ENCODE results near the gene CLASP1. TPM values are rescaled to one million over a fixed set of nuclear protein-coding genes. Genes with fewer than 3 reads are reported as not detected.

The CLASP1 gene
- total and polyA plus RNA-seq, 2 donors (not counting 3 experiments of a cell fraction or from before 2014, with no cell fraction given): 10.0 to 57.9 TPM

DNA sequence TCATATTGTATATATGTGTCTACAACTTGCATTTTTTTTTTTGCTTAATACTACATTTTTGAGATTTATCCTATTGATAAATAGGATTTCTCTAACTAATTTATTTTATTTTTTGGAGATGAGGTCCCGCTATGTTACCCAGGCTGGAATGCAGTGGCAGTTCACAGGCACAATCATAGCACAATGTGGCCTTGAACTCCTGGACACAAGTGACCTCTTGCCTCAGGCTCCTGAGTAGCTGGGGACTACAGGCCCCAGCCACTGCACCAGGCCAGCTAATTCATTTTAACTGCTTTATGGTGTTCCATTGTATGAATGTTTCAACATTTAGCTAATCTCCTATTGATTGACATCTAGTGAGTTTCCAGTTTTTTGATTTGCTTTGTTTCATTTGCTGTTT lies 16.8 kb upstream of the CLASP1 start:
- no TSS peak for BruUV-seq (replicated peaks)
- Histone ChIP-seq H3K4me1 (ENCODE audit: control insufficient read depth, extremely low read depth, insufficient read depth, low read length) (no peaks in the 10 kb centered on the region), H2AFZ (ENCODE audit: low read depth, low read length) (no peak overlapping the region), H3K9me1 (replicated peaks; ENCODE audit: control insufficient read depth, extremely low read depth, insufficient read depth, low read length) (no peaks in the 10 kb centered on the region), H4K20me1 (replicated peaks; ENCODE audit: control insufficient read depth, extremely low read depth, insufficient read depth, low read length) (no peaks in the 10 kb centered on the region), H3K36me3 (ENCODE audit: control insufficient read depth in 2 of 2, extremely low read depth in 1 of 2, insufficient read depth in 2 of 2, low read length in 2 of 2) (no peaks in the 10 kb centered on the region), H3K79me2 (ENCODE audit: control insufficient read depth, insufficient read depth, low read length) (no peaks in the 10 kb centered on the region), H3K27ac (ENCODE audit: insufficient read depth, low read depth, low read length) (no peak overlapping the region), H3K27me3 (ENCODE audit: control insufficient read depth in 2 of 2, insufficient read depth in 2 of 2, low read length in 2 of 2) (no peaks in the 10 kb centered on the region), H3K9me3 (replicated peaks; ENCODE audit: control insufficient read depth, insufficient read depth, low read length) (no peaks in the 10 kb centered on the region), H3K9ac (replicated peaks; ENCODE audit: extremely low read depth, insufficient read depth, low read length) (no peak overlapping the region), H3K4me3 (replicated peaks in 1 of 3; ENCODE audit: insufficient read depth in 1 of 3, low read depth in 1 of 3, low read length in 3 of 3) (no peak overlapping the region), H3K4me2 (ENCODE audit: insufficient read depth, low read length) (no peak overlapping the region)
- no peak for FAIRE-seq
- dilution Hi-C loops (cut with MboI; ENCODE audit: extremely low pct_ligation_motif_present, low sequenced_read_pairs): no loop called here
- TF ChIP-seq, protein P1, sequence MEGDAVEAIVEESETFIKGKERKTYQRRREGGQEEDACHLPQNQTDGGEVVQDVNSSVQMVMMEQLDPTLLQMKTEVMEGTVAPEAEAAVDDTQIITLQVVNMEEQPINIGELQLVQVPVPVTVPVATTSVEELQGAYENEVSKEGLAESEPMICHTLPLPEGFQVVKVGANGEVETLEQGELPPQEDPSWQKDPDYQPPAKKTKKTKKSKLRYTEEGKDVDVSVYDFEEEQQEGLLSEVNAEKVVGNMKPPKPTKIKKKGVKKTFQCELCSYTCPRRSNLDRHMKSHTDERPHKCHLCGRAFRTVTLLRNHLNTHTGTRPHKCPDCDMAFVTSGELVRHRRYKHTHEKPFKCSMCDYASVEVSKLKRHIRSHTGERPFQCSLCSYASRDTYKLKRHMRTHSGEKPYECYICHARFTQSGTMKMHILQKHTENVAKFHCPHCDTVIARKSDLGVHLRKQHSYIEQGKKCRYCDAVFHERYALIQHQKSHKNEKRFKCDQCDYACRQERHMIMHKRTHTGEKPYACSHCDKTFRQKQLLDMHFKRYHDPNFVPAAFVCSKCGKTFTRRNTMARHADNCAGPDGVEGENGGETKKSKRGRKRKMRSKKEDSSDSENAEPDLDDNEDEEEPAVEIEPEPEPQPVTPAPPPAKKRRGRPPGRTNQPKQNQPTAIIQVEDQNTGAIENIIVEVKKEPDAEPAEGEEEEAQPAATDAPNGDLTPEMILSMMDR (IDR thresholded peaks at IDR 0.05; ENCODE audit: extremely low read depth in 1 of 2, insufficient read depth in 1 of 2, low read depth in 1 of 2, low read length in 2 of 2): no peak
- no peak for TF ChIP-seq MYC (IDR thresholded peaks at IDR 0.05; ENCODE audit: low read depth, low read length)
- TF ChIP-seq POLR2AphosphoS5 (IDR thresholded peaks at IDR 0.05; ENCODE audit: insufficient read depth, low read depth, low read length): no peak
- TF ChIP-seq GATA2 (IDR thresholded peaks at IDR 0.05; ENCODE audit: insufficient read depth, insufficient read length, low read depth, low read length): no peak
- TF ChIP-seq, protein P2, sequence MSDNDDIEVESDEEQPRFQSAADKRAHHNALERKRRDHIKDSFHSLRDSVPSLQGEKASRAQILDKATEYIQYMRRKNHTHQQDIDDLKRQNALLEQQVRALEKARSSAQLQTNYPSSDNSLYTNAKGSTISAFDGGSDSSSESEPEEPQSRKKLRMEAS (IDR thresholded peaks at IDR 0.05; ENCODE audit: insufficient read depth, insufficient read length): no peak
- TF ChIP-seq POLR2A (IDR thresholded peaks at IDR 0.05; ENCODE audit: low read depth, low read length): no peak
- TF ChIP-seq JUN (IDR thresholded peaks at IDR 0.05; ENCODE audit: borderline replicate concordance, insufficient read depth, insufficient read length, low read depth): no peak
- TF ChIP-seq FOS (IDR thresholded peaks at IDR 0.05; ENCODE audit: borderline replicate concordance, insufficient read depth, low read length): no peak
- no peak for TF ChIP-seq EZH2 (IDR thresholded peaks at IDR 0.05; ENCODE audit: borderline replicate concordance, low read depth, low read length, severe bottlenecking)
- DNase-seq (ENCODE audit: low read depth, low spot score): no peak
- ChIA-PET CTCF (interaction anchor here (1.8 kb wide), 1 partner anchor 135 kb away, joined by 5 read pairs; the partner anchor contains the start of gene RNU4ATAC), POLR2A (interaction anchor here (0.6 kb wide), 1 partner anchor 54 kb away, joined by 3 read pairs; no protein-coding TSS in a partner anchor)
- intact Hi-C loops (cut with micrococcal nuclease): no loop called here

Measured in endothelial cell of umbilical vein (primary cell).